Peyer's patch (tissue), 4 donors: ENCODE data around the gene RFX8. TPM values are rescaled to one million over a fixed set of nuclear protein-coding genes. Genes with fewer than 3 reads are reported as not detected.
"Not testable (repeated sequence)": the region's sequence is repeated elsewhere in the genome, so short reads cannot be mapped to it uniquely, and the experiment has no call there.

Experiments
- DNase-seq, 3 donors: peaks; one replicate each; pipeline ENCODE4 v3.0.0-alpha.2; 2017 to 2019
- H3K27ac ChIP-seq, 4 donors: fragments of 200-600 bp; sonication (generic); one replicate each; pipeline ENCODE4 v1.5.1; 2016 to 2019
- H3K27me3 ChIP-seq, 2 donors: fragments of 200-600 bp; sonication (generic); one replicate each; pipeline ENCODE4 v1.5.1; 2019
- H3K36me3 ChIP-seq, 3 donors: fragments of 200-600 bp; sonication (generic); one replicate each; pipeline ENCODE4 v1.5.1; 2016 to 2019
- H3K4me1 ChIP-seq, 4 donors: fragments of 200-600 bp; sonication (generic); one replicate each; pipeline ENCODE4 v1.5.1; 2016 to 2019
- H3K4me3 ChIP-seq, 4 donors: fragments of 200-600 bp; sonication (generic); 1 replicate in 3 of 4; 2 replicates in 1 of 4; pipeline ENCODE4 v1.5.1; 2016 to 2019; ENCODE audit warnings: mild to moderate bottlenecking in 1 of 4
- H3K9me3 ChIP-seq, 4 donors: fragments of 200-600 bp; sonication (generic); one replicate each; pipeline ENCODE4 v1.5.1; 2016 to 2019; ENCODE audit warnings: mild to moderate bottlenecking in 1 of 4
- POLR2A ChIP-seq, 2 donors: fragments of 450-650 bp; IDR thresholded peaks; one replicate each; pipeline ENCODE4 v1.5.1; 2017; ENCODE audit warnings: antibody characterized with exemption in 2 of 2, mild to moderate bottlenecking in 2 of 2, moderate library complexity in 2 of 2
- total RNA-seq, 4 donors: library from RNA; depleted of rRNA; stranded (reverse); fragments of >200 nt; gene quantifications; one replicate each; pipeline ENCODE4 v1.1.0, GENCODE V29; 2016
- TF ChIP-seq, protein P1 (sequence below), 6 experiments: fragments of 450-650 bp in 4 of 6; fragments of 200-600 bp in 2 of 6; sonication (generic) in 1 of 6; IDR thresholded peaks; one replicate each; pipeline ENCODE4 v1.5.1; 2017 to 2019; ENCODE audit warnings: antibody characterized with exemption in 6 of 6, mild to moderate bottlenecking in 3 of 6, moderate library complexity in 1 of 6

Gene RFX8
- total RNA-seq, 4 donors from 2014 or later = not detected

DNA sequence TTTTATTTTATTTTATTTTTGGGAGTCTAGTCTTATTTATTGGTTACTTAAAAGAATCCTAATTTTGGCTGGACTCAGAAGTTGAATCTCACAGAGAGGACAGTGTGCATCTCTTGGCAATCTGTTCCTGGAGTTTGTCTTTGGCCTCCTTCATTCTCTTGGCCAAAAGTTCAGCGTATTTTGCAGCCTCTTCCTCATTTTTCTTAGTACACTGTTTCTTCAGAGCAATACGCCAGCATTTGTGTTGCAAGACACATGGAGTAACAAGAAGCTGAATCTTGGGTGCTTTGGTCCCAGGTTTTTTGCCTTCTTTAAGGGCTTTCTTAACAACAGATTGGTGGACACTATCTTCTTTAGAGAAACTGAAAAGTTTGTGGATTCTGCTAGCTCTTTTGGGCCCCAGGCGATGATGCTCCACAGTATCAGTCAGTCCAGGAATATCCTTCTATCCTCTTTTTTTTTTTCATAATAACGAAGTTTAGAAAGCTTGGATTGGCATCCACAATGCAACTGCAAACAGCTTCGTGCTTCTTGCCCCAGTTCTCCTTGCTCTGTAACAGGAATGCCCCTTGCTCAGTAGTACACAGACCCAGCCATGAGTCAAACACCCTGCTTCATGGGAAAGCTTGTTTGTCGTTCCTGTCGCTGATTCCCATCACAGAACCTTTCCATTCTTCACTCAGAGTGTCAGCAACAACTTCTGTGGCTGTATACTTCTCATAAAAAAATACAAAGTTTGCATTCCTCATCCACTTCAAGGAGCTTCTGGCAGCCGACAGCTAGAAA, 34.8 kb upstream of the RFX8 start:
- H3K9me3 ChIP-seq = no peaks in the 10 kb centered on the region
- DNase-seq = no peak
- no peaks in the 10 kb centered on the region for H3K27me3 ChIP-seq
- H3K4me1 ChIP-seq = peaks cover 0 to 4% (median 0%) of the 10 kb centered on the region in 4 donors
- no peak overlapping the region for H3K4me3 ChIP-seq
- H3K27ac ChIP-seq = peak overlapping the region in 1 of 4 donors; percentile 8
- H3K36me3 ChIP-seq = no peaks in the 10 kb centered on the region
- TF ChIP-seq, protein P1, sequence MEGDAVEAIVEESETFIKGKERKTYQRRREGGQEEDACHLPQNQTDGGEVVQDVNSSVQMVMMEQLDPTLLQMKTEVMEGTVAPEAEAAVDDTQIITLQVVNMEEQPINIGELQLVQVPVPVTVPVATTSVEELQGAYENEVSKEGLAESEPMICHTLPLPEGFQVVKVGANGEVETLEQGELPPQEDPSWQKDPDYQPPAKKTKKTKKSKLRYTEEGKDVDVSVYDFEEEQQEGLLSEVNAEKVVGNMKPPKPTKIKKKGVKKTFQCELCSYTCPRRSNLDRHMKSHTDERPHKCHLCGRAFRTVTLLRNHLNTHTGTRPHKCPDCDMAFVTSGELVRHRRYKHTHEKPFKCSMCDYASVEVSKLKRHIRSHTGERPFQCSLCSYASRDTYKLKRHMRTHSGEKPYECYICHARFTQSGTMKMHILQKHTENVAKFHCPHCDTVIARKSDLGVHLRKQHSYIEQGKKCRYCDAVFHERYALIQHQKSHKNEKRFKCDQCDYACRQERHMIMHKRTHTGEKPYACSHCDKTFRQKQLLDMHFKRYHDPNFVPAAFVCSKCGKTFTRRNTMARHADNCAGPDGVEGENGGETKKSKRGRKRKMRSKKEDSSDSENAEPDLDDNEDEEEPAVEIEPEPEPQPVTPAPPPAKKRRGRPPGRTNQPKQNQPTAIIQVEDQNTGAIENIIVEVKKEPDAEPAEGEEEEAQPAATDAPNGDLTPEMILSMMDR (IDR thresholded peaks at IDR 0.05) = no peak
- no peak for TF ChIP-seq POLR2A (IDR thresholded peaks at IDR 0.05)

DNA sequence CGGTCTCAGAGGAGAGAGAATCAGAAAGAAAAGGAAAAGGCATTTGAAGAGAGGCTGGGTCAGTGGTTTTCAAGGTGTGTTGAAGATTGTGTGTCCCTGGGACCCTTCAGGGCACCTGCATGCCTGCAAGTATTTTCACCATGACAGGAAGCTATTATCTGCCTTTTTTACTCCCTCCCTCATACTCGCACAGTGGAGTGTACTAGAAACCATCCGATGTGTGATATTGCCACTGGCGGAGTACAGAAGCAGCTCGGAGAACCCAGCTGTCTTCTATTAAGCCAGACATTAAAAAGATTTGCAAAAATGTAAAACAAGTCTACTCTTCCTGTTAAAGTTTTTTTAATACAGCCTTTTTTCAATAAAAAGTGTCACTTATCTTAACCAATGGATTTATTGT, 33.7 kb upstream of the RFX8 start:
- Histone ChIP-seq H3K27me3 (no peaks in the 10 kb centered on the region), H3K27ac (no peak overlapping the region), H3K36me3 (no peaks in the 10 kb centered on the region), H3K4me1 (peaks cover 0 to 4% (median 0%) of the 10 kb centered on the region in 4 donors), H3K4me3 (no peak overlapping the region), H3K9me3 (no peaks in the 10 kb centered on the region)
- TF ChIP-seq, protein P1 (IDR thresholded peaks at IDR 0.05) = no peak
- TF ChIP-seq POLR2A (IDR thresholded peaks at IDR 0.05) = no peak
- no peak for DNase-seq

DNA sequence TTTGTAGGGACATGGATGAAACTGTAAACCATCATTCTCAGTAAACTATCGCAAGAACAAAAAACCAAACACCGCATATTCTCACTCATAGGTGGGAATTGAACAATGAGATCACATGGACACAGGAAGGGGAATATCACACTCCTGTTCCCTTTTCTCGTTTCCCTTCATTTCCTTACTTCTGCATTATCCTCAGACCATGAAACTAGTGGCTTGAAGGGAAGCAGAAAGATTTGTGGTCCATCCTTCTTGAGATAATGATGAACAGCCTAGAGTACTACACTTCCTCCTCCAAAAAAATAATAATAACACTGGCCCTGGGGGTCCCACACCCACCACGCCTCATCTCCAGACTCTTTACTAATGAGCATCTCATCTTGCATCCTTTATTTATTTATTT, 30.4 kb upstream of the RFX8 start:
- not testable (repeated sequence) for H3K36me3 ChIP-seq, H3K27ac ChIP-seq, H3K4me1 ChIP-seq, H3K9me3 ChIP-seq, DNase-seq, H3K4me3 ChIP-seq, H3K27me3 ChIP-seq

DNA sequence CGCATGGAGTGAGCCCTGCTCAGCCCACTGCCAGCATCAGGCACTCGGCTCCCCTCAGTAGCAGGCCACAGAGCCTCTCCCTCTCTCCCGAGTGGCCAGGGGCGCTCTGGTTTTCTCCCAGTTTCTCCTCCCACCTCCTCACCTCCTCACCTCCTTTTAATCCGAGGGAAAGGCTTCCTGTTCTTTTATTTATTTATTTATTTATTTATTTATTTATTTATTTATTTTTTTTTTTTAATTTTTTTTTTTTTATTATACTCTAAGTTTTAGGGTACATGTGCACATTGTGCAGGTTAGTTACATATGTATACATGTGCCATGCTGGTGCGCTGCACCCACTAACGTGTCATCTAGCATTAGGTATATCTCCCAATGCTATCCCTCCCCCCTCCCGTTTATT, 29.8 kb upstream of the RFX8 start:
- not testable (repeated sequence) for H3K27me3 ChIP-seq, H3K4me3 ChIP-seq, H3K9me3 ChIP-seq, H3K4me1 ChIP-seq, H3K36me3 ChIP-seq, DNase-seq, H3K27ac ChIP-seq

DNA sequence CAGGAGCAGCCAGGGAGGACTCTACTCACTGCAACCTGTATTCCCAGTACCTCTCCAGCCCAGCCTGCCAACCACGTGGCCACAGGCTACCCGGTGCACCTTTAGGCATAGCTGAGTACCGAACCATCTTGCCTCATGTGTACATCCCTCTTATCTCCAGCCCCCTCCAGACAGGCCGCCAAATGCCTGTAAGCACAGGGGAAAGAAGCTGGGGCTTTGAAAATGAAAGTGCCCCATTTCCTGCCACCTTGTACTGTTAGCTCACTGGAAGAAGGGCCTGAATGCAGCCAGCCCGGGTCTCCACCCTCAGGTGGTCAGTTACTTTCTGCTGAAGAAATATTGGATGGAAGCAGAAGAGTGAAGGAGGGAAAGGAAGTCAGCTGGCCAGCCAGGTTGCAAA, 27.2 kb upstream of the RFX8 start:
- no peaks in the 10 kb centered on the region for H3K9me3 ChIP-seq
- no peak for DNase-seq
- no peak overlapping the region for H3K4me3 ChIP-seq
- H3K27ac ChIP-seq = no peak overlapping the region
- H3K36me3 ChIP-seq = no peaks in the 10 kb centered on the region
- no peaks in the 10 kb centered on the region for H3K4me1 ChIP-seq
- H3K27me3 ChIP-seq = no peaks in the 10 kb centered on the region
- no peak for TF ChIP-seq POLR2A (IDR thresholded peaks at IDR 0.05)
- TF ChIP-seq, protein P1 (IDR thresholded peaks at IDR 0.05) = no peak

DNA sequence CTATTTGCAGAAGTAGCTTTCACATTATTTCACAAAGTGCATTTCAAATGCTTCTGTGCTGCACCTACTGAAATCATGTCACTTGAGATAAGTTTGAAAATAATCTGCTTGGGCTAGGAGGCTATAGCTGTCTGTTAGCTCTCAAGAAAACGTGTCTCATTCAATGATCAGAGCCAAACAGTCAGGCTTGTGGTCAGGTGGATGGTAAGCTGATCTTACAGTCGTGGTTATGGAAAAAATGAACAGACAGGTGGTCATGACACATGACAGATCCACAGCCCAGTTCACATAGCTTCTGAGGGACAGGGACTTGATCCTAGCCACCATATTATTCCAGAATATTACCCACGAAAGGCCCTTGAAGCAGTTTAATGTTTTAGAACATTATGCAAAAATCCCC, 26.5 kb upstream of the RFX8 start:
- Histone ChIP-seq H3K4me3 (no peak overlapping the region), H3K27ac (no peak overlapping the region), H3K9me3 (no peaks in the 10 kb centered on the region), H3K36me3 (no peaks in the 10 kb centered on the region), H3K4me1 (no peaks in the 10 kb centered on the region), H3K27me3 (no peaks in the 10 kb centered on the region)
- no peak for TF ChIP-seq POLR2A (IDR thresholded peaks at IDR 0.05)
- TF ChIP-seq, protein P1 (IDR thresholded peaks at IDR 0.05) = no peak
- no peak for DNase-seq

DNA sequence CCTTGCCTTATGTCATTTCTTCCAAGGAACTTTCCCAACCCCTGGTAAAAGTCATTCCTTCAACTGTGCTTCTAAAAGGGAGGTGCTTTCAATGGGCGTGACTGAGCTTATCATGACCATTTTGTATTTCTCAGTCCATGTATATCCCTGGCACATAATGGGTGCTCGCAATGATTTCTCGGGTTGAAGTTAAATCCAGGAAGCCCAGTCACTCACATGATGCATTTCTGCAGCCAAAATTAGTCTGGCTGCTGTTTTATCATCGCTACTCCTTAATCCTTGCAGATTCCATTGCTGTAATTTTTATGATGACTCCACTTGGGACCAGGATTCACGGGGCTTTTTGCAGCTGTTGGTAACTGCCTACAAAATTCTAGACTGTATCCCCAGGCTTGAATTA, 25.9 kb upstream of the RFX8 start:
- H3K27ac ChIP-seq = no peak overlapping the region
- no peaks in the 10 kb centered on the region for H3K4me1 ChIP-seq
- H3K9me3 ChIP-seq = no peaks in the 10 kb centered on the region
- H3K4me3 ChIP-seq = no peak overlapping the region
- no peaks in the 10 kb centered on the region for H3K36me3 ChIP-seq
- TF ChIP-seq, protein P1 (IDR thresholded peaks at IDR 0.05) = no peak
- TF ChIP-seq POLR2A (IDR thresholded peaks at IDR 0.05) = no peak
- H3K27me3 ChIP-seq = no peaks in the 10 kb centered on the region
- DNase-seq = no peak
